Measurements from ENCODE around the gene PDHA2.

PDHA2 gene

GRCh38 chr4:95830651-95831050 is 9.2 kb upstream of the PDHA2 start:
- H3K9ac ChIP-seq, result no peak overlapping the region
- H3K79me2 ChIP-seq, result no peaks in the 10 kb centered on the region
- H3K36me3 ChIP-seq (ENCODE audit: control insufficient read depth, insufficient read depth, low read length), result no peaks in the 10 kb centered on the region
- no peak overlapping the region for H3K4me3 ChIP-seq (ENCODE audit: low read depth, low read length)
- no peak for TF ChIP-seq CTCF (IDR thresholded peaks at IDR 0.05)
- H3K4me1 ChIP-seq, result no peaks in the 10 kb centered on the region
- no peaks in the 10 kb centered on the region for H3K27me3 ChIP-seq (ENCODE audit: control insufficient read depth, insufficient read depth, low read length)
- no peak overlapping the region for H3K27ac ChIP-seq
- H3K9me3 ChIP-seq (ENCODE audit: control insufficient read depth, low read length), result no peaks in the 10 kb centered on the region
- no peak overlapping the region for H2AFZ ChIP-seq
- H3K4me2 ChIP-seq (ENCODE audit: low read length), result no peak overlapping the region

GRCh38 chr4:95831166-95831565 is 8.7 kb upstream of the PDHA2 start:
- no peak for TF ChIP-seq CTCF (IDR thresholded peaks at IDR 0.05)
- Histone ChIP-seq H3K36me3 (ENCODE audit: control insufficient read depth, insufficient read depth, low read length) (no peaks in the 10 kb centered on the region), H3K9me3 (ENCODE audit: control insufficient read depth, low read length) (no peaks in the 10 kb centered on the region)

GRCh38 chr4:95833711-95834194 is 6.1 kb upstream of the PDHA2 start:
- Histone ChIP-seq H3K4me1 (no peaks in the 10 kb centered on the region), H3K27me3 (ENCODE audit: control insufficient read depth, insufficient read depth, low read length) (no peaks in the 10 kb centered on the region), H3K9me3 (ENCODE audit: control insufficient read depth, low read length) (no peaks in the 10 kb centered on the region), H3K4me2 (ENCODE audit: low read length) (no peak overlapping the region), H3K9ac (no peak overlapping the region), H3K36me3 (ENCODE audit: control insufficient read depth, insufficient read depth, low read length) (no peaks in the 10 kb centered on the region), H3K79me2 (no peaks in the 10 kb centered on the region), H2AFZ (no peak overlapping the region), H3K4me3 (ENCODE audit: low read depth, low read length) (no peak overlapping the region), H3K27ac (no peak overlapping the region)
- no peak for TF ChIP-seq CTCF (IDR thresholded peaks at IDR 0.05)

More at GRCh38 chr4:95831166-95831565, 8.7 kb upstream of the PDHA2 start:
- no peaks in the 10 kb centered on the region for H3K27me3 ChIP-seq (ENCODE audit: control insufficient read depth, insufficient read depth, low read length)
- H3K4me2 ChIP-seq (ENCODE audit: low read length), result no peak overlapping the region
- H3K9ac ChIP-seq, result no peak overlapping the region
- no peaks in the 10 kb centered on the region for H3K4me1 ChIP-seq
- H2AFZ ChIP-seq, result no peak overlapping the region
- H3K4me3 ChIP-seq (ENCODE audit: low read depth, low read length), result no peak overlapping the region
- no peaks in the 10 kb centered on the region for H3K79me2 ChIP-seq
- H3K27ac ChIP-seq, result no peak overlapping the region

- H3K79me2 ChIP-seq, result no peaks in the 10 kb centered on the region
- TF ChIP-seq CTCF (IDR thresholded peaks at IDR 0.05), result no peak
- H3K4me1 ChIP-seq, result no peaks in the 10 kb centered on the region
- H3K4me3 ChIP-seq (ENCODE audit: low read depth, low read length), result no peak overlapping the region
- no peak overlapping the region for H3K4me2 ChIP-seq (ENCODE audit: low read length)
- H3K9ac ChIP-seq, result no peak overlapping the region
- H3K27ac ChIP-seq, result no peak overlapping the region
- no peaks in the 10 kb centered on the region for H3K36me3 ChIP-seq (ENCODE audit: control insufficient read depth, insufficient read depth, low read length)
- no peak overlapping the region for H2AFZ ChIP-seq
- no peaks in the 10 kb centered on the region for H3K27me3 ChIP-seq (ENCODE audit: control insufficient read depth, insufficient read depth, low read length)
- no peaks in the 10 kb centered on the region for H3K9me3 ChIP-seq (ENCODE audit: control insufficient read depth, low read length)
Measured at GRCh38 chr4:95835672-95836071, 4.2 kb upstream of the PDHA2 start.

- H3K27ac ChIP-seq, result no peak overlapping the region
- no peak for TF ChIP-seq CTCF (IDR thresholded peaks at IDR 0.05)
- H3K4me1 ChIP-seq, result no peaks in the 10 kb centered on the region
- no peak overlapping the region for H3K9ac ChIP-seq
- no peaks in the 10 kb centered on the region for H3K79me2 ChIP-seq
- no peaks in the 10 kb centered on the region for H3K27me3 ChIP-seq (ENCODE audit: control insufficient read depth, insufficient read depth, low read length)
- no peaks in the 10 kb centered on the region for H3K9me3 ChIP-seq (ENCODE audit: control insufficient read depth, low read length)
- no peak overlapping the region for H3K4me2 ChIP-seq (ENCODE audit: low read length)
- no peaks in the 10 kb centered on the region for H3K36me3 ChIP-seq (ENCODE audit: control insufficient read depth, insufficient read depth, low read length)
- H3K4me3 ChIP-seq (ENCODE audit: low read depth, low read length), result no peak overlapping the region
- H2AFZ ChIP-seq, result no peak overlapping the region
Measured at GRCh38 chr4:95838192-95838591, 1.7 kb upstream of the PDHA2 start.

All from parathyroid adenoma (tissue), 2 donors.